Tibial nerve (tissue), 4 donors: ENCODE results near the gene SH3BP2. TPM values are rescaled to one million over a fixed set of nuclear protein-coding genes. Genes with fewer than 3 reads are reported as not detected.

Source experiments
- DNase-seq, 2 donors: peaks; one replicate each; pipeline ENCODE4 v3.0.0-alpha.2; 2019; ENCODE audit warnings: low spot score in 2 of 2
- H3K27ac ChIP-seq, 4 donors: fragments of 200-600 bp; sonication (generic) in 3 of 4; one replicate each; pipeline ENCODE4 v1.5.1; 2017 to 2019; ENCODE audit warnings: mild to moderate bottlenecking in 1 of 4
- H3K27me3 ChIP-seq, 2 donors: fragments of 200-600 bp; sonication (generic) in 1 of 2; one replicate each; pipeline versions ENCODE4 v1.5.1 to v1.6.0; 2017 to 2019
- H3K36me3 ChIP-seq, 3 donors: fragments of 200-600 bp; sonication (generic); one replicate each; pipeline ENCODE4 v1.5.1; 2018 to 2019
- H3K4me1 ChIP-seq, 4 donors: fragments of 200-600 bp; sonication (generic) in 3 of 4; one replicate each; pipeline ENCODE4 v1.5.1; 2017 to 2019
- H3K4me3 ChIP-seq, 4 donors: fragments of 200-600 bp; sonication (generic) in 3 of 4; one replicate each; pipeline ENCODE4 v1.5.1; 2017 to 2019; ENCODE audit warnings: mild to moderate bottlenecking in 1 of 4, moderate library complexity in 1 of 4
- H3K9me3 ChIP-seq, 4 donors: fragments of 200-600 bp; sonication (generic) in 3 of 4; one replicate each; pipeline ENCODE4 v1.5.1; 2017 to 2019
- CTCF ChIP-seq, 5 experiments: fragments of 200-600 bp in 3 of 5; fragments of 450-650 bp in 2 of 5; sonication (generic) in 3 of 5; IDR thresholded peaks; one replicate each; pipeline ENCODE4 v1.5.1; 2016 to 2019; ENCODE audit warnings: antibody characterized with exemption in 5 of 5, mild to moderate bottlenecking in 3 of 5, moderate library complexity in 2 of 5
- EP300 ChIP-seq, 2 donors: sonication (generic); formaldehyde crosslinking; IDR thresholded peaks; one replicate each; pipeline ENCODE4 v1.6.1; 2017; ENCODE audit warnings: antibody characterized with exemption in 2 of 2, mild to moderate bottlenecking in 1 of 2
- POLR2A ChIP-seq, 2 donors: fragments of 450-650 bp; IDR thresholded peaks; one replicate each; pipeline ENCODE4 v1.6.1; 2017; ENCODE audit warnings: antibody characterized with exemption in 2 of 2, mild to moderate bottlenecking in 2 of 2, moderate library complexity in 2 of 2
- WGBS, 2 donors: methylation state at CpG; one replicate each; pipeline ENCODE4 v1.1.5; 2018; 5-methylcytosine and 5-hydroxymethylcytosine counted together
- total RNA-seq, 4 donors: library from RNA; depleted of rRNA; stranded (reverse); fragments of >200 nt; gene quantifications; one replicate each; pipeline ENCODE4 v1.1.0, GENCODE V29; 2016

The SH3BP2 gene, protein sequence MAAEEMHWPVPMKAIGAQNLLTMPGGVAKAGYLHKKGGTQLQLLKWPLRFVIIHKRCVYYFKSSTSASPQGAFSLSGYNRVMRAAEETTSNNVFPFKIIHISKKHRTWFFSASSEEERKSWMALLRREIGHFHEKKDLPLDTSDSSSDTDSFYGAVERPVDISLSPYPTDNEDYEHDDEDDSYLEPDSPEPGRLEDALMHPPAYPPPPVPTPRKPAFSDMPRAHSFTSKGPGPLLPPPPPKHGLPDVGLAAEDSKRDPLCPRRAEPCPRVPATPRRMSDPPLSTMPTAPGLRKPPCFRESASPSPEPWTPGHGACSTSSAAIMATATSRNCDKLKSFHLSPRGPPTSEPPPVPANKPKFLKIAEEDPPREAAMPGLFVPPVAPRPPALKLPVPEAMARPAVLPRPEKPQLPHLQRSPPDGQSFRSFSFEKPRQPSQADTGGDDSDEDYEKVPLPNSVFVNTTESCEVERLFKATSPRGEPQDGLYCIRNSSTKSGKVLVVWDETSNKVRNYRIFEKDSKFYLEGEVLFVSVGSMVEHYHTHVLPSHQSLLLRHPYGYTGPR
- 100 to 1,000 TPM in 1 of 4 donors, 10 to 100 TPM in 3; 70.5 to 161 (median 77.8) TPM for total RNA-seq

DNA sequence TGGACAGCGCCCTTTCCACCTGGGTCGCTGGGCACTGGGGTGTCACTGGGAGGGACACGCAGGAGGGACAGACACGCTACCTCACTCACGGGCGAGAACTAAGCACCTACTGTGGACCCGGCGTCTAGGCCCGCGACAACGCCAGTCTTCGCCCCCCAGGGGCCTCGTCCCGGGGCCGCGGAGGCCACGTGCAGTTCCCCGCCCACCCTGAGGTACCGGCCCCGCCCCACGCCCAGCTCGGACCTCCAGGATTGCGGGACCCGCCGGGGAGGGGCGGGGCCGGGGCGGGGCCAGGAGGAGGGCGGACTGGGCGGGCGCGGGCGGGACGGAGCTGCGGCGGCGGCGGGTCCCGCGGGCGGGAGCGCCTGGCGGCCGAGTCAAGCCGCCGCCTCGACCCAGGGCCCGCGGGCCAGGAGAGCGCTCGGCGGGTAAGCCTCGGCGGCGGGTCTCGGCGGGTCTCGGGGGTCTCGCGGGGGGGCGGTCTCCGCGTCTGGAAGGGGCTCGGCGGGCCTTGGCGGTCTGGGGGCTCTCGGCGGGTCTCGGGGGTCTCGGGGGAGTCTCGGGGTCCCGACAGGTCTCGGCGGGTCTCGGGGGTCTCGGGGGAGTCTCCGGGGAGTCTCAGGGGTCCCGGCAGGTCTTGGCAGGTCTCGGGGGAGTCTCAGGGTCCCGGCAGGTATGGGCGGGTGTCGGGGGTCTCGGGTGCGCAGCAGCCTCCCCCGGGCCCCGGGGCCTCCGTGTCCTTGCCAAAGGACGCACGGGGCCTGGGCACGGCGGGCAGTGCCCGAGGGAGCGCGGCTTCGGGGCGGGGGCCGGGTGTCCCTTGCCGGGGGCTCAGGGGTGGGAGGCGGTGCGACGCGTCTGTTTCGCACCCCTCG lies at the start of gene SH3BP2:
SH3BP2 (plus strand) TSS at position 375 of the 875 bp plus-strand sequence. CDS start 27,533 bp downstream, outside the sequence.
- peak within 1 kb of the TSS; percentile 75 to 94 (median 84) for H3K4me3 ChIP-seq
- no peaks in the 10 kb centered on the region for H3K36me3 ChIP-seq
- WGBS, 2 donors, result 6 to 8% methylated on average over 12 to 44 of the region's 104 CpGs
- peak within 1 kb of the TSS; percentile 68 to 96 (median 90) for H3K27ac ChIP-seq
- no peaks in the 10 kb centered on the region for H3K27me3 ChIP-seq
- H3K4me1 ChIP-seq, result peaks cover 0 to 84% (median 60%) of the 10 kb centered on the region in 4 donors
- peak; percentile 62 to 73 for DNase-seq
- no peaks in the 10 kb centered on the region for H3K9me3 ChIP-seq
- TF ChIP-seq POLR2A (IDR thresholded peaks at IDR 0.05), result peak in 1 of 2 donors; percentile 43
- TF ChIP-seq EP300 (IDR thresholded peaks at IDR 0.05), result no peak
- TF ChIP-seq CTCF (IDR thresholded peaks at IDR 0.05), result no peak

- TF ChIP-seq POLR2A (IDR thresholded peaks at IDR 0.05), result no peak
- TF ChIP-seq CTCF (IDR thresholded peaks at IDR 0.05), result no peak
- no peak for TF ChIP-seq EP300 (IDR thresholded peaks at IDR 0.05)
- no peaks in the 10 kb centered on the region for H3K27me3 ChIP-seq
- WGBS, 2 donors, result 91% methylated on average over 21 of the region's 21 CpGs
- peaks cover 0 to 23% (median 17%) of the 10 kb centered on the region in 4 donors for H3K4me1 ChIP-seq
- no peak overlapping the region for H3K27ac ChIP-seq
- DNase-seq, result no peak
- H3K9me3 ChIP-seq, result no peaks in the 10 kb centered on the region
- peaks cover 0 to 84% (median 12%) of the 10 kb centered on the region in 3 donors for H3K36me3 ChIP-seq
- H3K4me3 ChIP-seq, result no peak overlapping the region
Measured at GRCh38 chr4:2743518-2744445, 49.1 kb upstream of the SH3BP2 start.

DNA sequence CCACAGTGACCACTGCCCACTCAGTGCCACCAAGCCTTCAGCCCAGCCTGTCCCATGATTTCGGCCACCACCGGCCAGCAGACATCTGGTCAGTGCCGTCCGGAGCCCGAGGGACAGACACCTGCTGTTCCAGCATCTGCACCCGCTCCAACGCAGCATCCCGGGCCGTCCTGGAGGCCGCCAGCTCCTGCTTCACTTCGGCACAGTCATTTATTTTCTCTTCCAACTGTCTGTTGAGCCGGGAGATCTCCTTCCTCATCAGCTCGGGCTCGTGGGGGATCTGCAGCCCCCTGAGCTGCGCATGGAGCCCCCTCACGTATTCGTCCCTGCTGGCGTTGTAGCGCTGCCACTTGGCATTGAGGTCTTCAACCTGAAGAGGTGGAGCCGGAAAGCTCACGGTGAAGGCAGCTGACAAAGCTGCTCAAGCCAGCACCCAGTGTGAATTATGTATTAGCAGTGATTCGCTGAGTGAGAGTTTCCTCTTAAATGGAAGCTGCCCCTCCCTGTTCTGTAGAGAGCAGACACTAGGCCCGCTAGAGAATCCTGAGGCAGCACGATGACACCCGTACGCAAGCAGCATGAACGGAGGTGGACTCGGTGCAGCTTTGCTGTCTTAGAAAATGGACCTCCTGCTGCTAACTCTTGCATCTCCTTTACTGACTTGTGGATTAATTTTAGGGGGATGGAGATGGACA lies 48.2 kb upstream of the SH3BP2 start:
- no peak for TF ChIP-seq EP300 (IDR thresholded peaks at IDR 0.05)
- no peak for TF ChIP-seq POLR2A (IDR thresholded peaks at IDR 0.05)
- no peak for TF ChIP-seq CTCF (IDR thresholded peaks at IDR 0.05)
- no peaks in the 10 kb centered on the region for H3K27me3 ChIP-seq
- 88 to 95% methylated on average over 28 of the region's 28 CpGs for WGBS, 2 donors
- no peak overlapping the region for H3K4me3 ChIP-seq
- H3K4me1 ChIP-seq, result peaks cover 0 to 23% (median 17%) of the 10 kb centered on the region in 4 donors
- no peak for DNase-seq
- H3K36me3 ChIP-seq, result peaks cover 0 to 80% (median 12%) of the 10 kb centered on the region in 3 donors
- no peaks in the 10 kb centered on the region for H3K9me3 ChIP-seq
- no peak overlapping the region for H3K27ac ChIP-seq

- Histone ChIP-seq H3K27ac (peak overlapping the region in 3 of 4 donors; percentile 25 to 77 (median 76)), H3K36me3 (peaks cover 0 to 73% (median 12%) of the 10 kb centered on the region in 3 donors), H3K4me3 (no peak overlapping the region), H3K4me1 (peaks cover 0 to 31% (median 17%) of the 10 kb centered on the region in 4 donors), H3K9me3 (no peaks in the 10 kb centered on the region), H3K27me3 (no peaks in the 10 kb centered on the region)
- WGBS, 2 donors, result 93 to 96% methylated on average over 5 of the region's 5 CpGs
- no peak for TF ChIP-seq POLR2A (IDR thresholded peaks at IDR 0.05)
- no peak for TF ChIP-seq EP300 (IDR thresholded peaks at IDR 0.05)
- TF ChIP-seq CTCF (IDR thresholded peaks at IDR 0.05), result no peak
- DNase-seq, result no peak
Measured at GRCh38 chr4:2745516-2745915, 47.4 kb upstream of the SH3BP2 start.
